Stimulated activated CD8-positive, alpha-beta memory T cell treated with anti-CD3 and anti-CD28 coated beads, Interleukin-12 subunit alpha, Interleukin-12 subunit beta, amount 100 ng/mL, for 1 hour (primary cell): Measurements from ENCODE around the gene HCFC1.

ENCODE experiments used
- DNase-seq: peaks from one replicate; pipeline ENCODE4 v3.0.0-alpha.2; 2020; ENCODE audit warnings: low read depth

The HCFC1 gene

DNA sequence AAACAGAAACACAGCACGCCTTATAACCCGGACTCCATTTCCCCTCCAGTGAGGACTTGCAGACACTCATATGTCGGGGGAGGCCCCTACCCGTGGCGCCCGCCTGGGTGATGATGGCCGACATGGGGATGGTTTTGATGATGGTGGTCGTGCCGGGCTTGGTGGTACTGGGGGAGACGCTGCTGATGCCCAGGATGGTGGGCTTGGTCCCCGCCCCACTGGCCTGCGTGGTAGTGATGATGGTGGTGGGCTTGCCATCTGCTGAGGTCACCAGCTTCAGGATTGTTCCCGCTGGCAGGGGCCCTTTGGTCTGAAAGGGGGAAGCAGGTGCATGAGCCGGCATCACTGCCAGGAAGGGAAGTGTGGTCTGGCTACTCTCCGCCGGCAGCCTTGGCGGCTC is 14.4 kb downstream of the HCFC1 start:
- DNase-seq: no peak

DNA sequence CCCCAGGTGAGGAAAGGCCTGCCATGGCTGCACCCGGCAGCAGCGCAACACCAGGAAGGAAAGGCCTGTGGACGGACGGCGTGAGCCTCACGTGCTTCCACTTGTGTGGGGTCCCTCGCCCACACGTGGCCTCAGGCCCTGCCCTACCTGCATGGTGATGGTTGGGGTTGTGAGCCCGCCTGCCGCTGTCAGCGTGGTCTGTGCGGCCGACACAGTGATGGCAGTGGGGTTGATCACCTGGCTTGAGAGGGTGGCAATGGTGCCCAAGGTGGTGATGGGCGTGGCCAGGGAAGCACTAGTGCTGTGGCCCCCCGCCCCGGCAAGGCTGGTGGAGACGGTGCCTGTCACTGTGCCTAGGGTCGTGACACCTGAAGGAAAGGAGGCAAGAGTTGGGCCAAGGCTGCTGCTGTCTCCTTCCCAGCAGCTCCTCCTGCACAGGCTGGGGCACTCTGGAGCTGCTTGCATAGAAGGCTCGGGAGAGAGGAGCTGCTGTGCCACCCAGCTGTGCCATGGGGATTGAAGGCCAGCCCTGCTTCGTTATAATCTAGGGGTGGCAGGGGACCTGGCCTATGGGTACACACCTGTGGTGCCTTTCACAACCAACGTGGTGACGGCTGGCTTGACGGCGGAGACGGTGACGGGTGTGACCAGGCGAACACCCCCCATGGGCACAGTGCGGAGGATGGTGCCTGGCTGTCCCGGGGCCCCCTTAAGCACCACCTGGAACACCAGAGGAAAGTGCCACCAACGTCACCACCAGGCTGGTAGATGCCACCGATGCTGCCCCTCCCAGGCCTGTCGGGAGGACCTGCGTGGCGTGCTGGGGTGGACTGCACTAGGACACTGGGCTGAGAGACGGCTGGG is 15.3 kb downstream of the HCFC1 start:
- DNase-seq: no peak

DNA sequence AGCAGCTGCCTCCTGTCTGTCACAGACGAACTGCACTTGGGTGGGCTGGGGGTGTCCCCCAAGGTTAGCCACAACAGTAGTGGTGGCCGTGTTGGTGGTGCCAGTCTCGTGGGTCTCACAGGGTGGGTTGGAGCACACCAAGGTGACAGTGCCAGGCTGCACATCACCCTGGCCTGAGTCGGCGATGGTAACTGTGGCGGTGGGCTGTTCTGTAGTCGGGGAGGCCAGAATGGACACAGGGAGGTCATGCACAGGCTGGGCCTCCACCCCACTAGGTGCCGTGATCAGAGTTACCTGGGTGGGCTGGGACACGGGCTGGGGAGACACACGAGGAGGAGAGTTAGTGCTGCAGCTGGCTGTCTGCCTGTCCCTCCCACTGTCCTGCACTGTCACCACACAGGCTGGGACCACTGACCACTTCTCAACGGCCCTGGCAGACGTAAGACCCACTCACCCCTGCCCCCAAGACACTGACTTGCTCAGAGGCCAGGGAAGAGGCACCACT is 16.3 kb downstream of the HCFC1 start:
- no peak for DNase-seq

DNA sequence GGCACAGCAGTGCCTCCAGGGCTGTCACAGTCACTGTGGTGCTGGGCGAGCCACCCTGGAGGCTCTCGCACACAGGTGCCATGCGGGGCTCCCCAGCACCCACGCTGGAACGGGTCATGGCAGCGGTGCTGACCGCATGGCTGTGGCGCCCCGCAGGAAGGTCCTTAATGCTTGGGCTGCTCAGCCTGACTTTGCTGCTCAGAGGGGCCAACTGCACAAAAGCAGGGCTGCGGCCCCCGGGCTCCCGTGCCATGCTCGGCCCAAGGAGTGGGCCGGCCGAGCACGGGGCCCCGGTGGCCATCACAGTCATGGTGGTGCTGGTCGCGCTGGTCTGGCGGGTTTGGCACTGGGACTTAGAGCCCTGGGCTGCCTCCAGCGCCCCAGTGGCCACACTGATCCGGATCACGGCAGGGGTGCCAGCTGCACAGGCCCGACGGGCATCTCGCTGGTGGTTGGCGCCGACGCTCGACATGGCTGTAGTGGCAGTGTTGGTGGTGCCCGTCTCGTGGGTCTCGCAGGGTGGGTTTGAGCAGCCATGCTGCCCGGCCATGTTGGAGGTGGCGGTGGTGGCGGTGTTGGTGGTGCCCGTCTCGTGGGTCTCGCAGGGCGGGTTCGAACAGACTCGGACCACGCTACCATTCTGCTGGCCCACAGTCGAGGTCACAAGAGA is 16.9 kb downstream of the HCFC1 start:
- no peak for DNase-seq

DNA sequence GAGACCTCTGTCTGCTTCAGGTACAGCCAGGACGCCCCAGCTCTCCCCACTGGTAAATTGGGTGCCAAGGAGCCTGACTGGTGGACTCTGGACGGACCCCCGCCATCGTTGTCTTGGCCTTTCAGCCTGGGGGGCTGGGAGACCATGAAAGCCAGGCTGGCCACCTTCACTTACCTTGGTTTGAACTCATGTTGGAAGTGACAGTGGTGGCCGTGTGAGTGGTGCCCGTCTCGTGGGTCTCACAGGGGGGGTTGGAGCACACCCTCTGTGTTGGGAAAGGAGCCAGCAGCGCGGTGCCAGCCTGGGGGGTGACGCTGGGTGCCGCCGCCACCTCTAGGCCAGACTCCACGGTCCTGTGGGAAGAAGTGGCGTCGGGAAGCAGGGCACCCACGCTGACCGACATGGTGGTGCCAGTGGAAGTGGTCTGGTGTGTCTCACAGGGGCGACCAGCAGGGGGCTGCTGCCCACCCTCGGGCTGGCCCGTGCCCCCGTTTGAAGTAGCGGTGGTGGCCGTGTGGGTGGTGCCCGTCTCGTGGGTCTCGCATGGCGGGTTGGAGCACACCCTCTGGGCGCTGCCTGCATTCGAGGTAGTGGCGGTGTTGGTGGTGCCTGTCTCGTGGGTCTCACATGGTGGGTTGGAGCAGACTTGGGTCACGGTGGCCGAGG is 17.6 kb downstream of the HCFC1 start:
- DNase-seq: no peak

DNA sequence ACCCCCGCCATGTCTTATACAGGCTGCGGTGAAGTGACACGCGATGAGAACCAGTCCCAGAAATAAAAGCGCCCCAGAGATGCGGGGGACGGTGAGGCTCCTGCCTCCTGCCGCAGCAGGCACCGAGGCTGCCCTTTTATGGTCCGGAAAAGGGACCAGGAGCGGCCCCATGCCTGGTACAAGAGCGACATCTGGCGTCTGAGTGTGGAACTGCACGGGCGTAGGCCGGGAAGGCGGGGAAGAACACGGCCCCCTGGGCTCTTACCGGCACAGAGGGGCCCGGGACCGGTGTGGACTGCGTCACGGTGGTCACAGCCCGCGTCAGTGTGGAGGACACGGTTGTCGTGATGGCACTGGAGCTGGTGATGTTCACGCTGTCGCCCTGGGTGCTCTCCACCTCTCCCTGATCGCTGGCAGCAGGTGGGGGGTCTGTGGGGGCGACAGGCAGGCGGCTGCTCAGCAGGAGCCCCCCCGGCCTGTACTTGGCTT is 18.2 kb downstream of the HCFC1 start:
- DNase-seq: peak; percentile 57

DNA sequence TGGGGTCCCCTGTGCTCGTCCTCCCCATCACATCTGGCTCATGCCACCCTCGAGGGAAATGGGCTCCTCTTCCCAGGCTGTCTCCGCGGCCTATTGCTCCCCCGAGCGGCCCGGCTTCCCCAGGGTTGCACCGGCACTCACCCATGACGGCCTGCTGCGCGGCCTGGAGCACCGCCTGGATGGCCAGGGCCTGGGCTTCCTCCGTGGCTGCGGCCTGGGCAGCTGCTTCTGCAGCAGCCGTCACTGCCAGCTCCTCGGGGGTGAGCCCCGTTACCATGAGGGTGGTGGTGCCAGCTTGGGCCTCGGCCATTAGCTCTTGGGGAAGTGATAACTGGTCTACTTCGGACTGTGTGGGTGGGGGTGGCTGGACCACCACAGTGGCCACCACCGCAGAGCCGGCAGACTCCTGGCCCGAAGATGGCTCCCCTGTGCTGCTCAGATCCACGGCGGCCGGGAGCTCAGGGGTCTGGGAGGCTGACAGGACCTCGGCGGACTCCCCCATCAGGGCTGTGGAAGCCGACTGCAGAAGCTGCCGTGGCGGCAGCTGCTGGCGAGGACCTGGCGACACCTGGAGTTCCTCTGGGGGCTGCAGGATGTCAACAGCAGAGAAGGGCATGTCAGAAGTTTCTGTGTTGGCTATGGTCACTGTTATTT is 19.1 kb downstream of the HCFC1 start:
- no peak for DNase-seq

DNA sequence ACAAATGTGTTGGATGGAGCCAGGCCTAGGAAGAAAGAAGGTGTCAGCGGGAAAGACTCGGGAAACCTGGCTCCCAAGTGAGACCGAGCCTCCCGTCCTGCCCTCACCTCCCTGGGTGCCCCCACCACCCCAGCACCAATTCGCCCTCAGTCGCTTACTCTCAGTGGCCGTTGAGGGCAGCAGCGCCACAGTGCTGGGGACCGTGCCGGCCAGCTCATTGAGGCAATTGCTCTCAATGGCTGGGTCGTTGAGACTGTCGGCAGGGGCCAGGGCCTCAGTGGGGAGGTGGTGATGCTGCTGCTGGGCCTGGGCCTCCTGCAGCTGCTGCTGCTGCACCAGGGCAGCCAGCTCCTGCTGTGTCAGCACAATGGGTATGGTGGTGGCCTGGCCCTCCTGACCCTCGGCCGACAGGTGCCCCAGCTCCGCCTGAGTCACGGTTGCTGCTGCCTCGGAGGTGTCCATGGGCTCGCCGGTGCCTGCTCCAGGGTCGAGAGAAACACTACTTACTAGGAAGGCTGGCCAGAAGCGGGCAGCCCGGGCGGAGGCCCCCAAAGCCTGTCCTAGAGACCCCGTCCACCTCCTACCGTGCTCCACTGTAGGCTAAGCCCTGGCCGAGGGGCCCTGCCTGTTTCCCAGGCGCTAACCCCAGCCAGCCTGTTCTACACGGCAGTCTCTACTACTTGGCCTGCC is 19.8 kb downstream of the HCFC1 start:
- DNase-seq: no peak

DNA sequence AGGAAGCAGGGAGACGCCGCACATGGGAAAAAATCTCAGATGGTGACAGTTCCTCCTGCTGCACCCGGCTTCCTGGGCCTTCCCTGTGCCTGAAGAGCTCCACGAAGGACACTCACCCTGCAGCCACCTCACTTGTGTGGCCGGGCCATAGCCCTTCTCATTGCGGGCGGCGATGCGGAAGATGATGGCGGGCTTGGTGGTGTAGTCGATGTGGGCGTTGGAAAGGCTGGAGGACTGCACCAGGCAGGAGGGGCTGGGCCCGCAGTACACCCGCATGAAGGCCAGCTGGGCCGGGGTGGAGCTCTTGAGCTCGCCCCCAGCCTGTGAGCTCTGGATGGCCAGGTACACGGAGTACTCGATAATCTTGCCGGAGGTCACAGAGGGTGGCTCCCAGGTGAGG is 21.5 kb downstream of the HCFC1 start:
- no peak for DNase-seq

DNA sequence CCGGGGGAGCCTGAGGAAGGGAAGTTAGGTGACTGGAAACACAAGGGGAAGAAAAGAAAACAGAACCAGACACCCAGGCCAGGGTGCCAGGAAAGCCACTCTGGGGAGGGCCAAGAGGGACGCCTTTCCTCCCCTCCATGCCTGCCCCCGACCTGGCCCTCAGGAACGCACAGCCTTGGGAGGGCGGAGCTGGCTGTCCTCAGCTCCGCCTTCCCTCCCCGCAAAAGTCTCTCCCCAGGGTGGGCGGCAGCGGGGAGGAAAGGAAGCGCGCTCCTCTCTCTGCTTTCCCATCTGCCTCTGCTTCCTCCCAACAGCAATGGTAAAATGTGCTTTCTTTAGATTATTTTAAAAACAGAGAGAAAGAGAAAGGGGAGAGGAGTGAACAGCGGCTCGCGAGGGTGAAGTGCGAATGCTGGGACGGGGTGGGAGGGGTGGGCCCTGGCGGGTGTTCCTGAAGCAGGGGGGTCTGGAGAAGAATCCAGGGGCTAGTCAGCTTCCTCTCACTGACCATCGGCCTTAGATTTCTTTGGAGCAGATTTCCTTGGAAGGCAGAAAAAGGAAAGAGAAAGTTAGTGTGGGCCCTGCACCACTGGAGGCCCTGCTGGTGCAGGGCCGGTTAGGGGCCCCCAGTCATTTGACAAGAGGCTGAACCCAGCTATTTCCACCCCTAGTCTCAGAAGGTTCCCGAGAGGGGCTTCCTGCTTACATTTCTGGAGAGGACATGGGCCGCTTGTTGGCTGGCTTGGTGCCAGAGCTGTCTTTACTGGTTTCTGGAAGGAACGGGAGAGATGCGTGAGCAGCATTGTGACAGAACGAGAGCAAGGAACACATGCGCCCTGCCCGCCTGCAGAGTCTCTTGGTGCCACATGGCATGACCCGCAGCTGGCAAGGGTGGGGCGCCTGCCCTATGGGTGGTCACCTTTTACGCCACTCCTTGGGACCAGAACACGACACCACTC is 22.5 kb downstream of the HCFC1 start:
- DNase-seq: no peak

DNA sequence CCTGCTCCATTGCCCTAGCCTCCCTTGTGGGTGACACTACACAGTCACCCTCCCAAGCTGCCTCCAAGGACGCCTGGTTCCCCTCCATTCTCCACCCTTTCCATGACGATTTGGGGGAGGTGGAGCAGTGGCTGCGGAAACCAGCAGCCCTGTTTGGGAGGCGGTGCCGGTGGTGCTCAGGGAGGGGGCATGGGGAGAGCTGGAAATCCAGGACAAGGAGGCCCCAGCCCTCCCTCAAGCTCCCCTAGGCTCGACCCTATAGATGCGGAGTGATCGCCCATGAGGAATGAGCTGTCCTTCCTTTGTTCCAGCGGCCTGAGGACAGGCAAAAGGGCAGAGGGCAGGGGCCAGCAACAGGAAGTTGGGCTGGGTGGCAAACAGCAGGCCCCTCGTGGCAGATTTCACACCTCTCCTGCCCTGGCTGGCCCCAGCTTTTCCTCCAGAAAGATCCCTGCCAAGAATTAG is 23.6 kb downstream of the HCFC1 start:
- no peak for DNase-seq

DNA sequence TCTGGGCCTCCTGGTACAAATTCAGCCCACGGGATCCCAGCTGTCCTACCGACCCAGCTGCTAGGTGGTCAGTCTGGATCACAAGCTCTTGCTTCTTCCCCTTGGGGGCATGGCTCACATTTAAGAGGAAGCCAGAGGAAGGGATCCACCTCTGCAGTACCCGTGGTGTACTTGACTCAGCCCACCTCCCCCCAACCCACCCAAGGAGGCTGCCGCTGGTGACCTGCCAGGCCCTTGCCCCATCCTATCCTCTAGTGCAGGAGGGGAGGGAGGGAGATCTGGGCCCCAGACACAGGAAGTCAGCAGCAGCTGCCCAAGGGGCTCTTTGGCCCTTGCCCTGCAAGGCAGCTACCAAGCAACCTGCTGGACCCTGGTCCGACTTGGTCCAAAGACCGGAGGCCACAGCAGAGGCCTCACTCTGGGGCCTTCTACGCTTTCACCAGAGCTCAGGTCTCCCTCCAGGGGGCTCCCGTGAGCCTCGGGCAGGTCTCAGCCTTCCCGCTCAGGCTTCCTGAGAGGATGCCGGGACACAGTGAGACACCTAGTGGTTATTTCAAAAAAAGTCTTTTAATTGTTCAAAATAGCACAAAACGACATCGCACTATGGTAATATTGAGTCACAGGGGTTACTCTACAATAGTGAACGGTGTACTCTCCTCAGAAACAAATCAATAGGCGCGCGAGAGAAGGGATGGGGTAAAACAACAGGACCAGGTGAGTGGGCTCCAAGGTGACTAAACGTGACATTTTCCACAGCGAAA is 24.4 kb downstream of the HCFC1 start:
- DNase-seq: peak; percentile 57

DNA sequence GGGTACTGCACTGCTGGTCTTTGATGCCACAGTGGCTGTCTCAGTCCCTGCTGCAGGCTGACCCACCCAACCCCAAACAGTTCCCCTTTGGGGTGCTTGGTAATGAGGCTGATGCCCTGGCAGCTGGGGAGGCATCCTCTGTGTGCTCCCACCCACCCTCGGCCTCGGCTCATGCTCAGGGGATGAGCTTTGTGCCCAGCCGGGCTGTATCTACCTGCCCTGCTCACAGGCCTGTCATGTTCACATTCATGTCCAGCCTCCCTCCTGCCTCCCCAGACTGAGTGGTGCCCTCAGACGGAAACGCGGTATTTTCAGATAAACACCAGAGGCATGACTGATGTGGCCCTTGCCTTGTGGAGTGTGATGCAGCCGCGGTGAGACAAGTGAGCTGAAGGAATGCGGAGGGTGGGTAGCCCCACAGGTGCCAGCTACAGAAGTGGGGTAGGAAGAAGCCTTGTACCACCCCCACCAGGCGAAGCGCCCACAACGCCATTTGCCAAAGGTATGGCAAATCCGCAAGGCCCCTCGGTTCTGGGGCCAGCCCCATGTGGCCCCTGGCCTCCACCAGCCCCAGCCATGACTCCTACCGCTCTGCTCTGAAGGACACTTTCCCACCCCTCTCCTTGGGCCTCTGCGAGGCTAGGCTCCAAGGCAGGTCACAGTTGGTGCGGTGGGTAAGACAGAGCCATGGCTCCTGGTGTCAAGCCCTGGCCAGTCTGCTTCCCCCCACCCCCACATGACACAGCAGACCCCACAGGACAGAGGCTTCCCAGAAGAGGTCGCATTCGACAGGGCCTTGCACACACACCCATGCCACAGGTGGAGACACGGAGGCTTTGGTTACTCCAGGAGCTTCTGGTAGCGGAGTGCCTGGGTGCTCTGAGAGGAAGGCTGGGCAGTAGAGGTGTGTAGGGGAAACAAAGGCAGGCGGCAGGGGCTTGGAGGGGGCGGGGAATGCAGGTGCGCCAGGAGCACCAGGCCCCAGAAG is 25.4 kb downstream of the HCFC1 start:
- DNase-seq: no peak

DNA sequence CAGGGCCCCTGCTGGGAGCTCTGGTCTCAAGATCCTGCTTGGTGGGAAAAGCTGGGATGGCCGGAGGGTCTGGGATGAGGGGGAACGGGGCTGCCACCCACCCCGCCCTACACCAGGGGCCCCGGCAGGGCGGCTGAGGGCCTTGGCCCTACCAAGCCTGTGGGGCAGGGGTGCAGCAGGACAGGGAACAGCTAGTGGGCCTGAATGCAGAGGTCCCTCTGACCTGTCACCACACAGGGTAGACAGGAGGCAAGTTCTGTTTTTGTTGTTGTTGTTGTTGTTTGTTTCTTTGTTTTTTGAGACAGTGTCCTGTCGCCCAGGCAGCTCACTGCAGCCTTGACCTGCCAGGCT is 26.8 kb downstream of the HCFC1 start:
- DNase-seq: no peak

DNA sequence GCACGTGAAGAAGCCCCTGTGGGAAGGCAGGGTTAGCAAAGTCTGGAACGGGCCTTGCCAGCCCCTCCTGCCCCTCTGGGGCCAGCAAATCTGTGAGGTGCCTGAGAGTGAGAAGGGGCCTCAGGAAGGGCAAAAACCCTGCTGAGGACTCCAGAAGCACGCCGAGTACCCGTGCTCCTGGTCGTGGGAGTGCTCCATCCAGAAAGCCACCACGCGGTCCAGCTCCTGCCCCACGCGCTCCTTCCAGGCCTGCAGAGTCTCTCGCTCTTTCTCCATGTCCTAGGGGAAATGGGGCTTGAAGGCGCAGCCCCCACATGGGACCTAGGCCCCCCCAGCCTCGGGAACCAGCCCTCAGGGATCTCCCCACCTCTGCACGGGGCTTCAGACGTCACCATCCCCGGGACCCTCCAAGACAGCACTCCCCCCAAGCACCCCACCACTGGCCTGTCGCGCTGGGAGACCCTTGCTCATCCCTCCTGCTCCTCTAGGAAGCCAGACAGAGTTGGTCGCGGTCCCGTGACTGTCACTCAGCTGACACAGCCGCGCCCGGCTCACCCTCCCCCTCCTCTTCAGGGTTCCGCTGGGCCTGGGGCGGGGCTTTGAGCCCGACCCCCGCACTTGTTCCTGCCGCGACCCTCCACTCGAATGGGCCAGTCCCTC is 27.3 kb downstream of the HCFC1 start, which contains the start of gene RENBP:
RENBP (minus strand) TSS at position 504 of the 660 bp plus-strand sequence; CDS start at position 471, 33 bp downstream.
- no peak for DNase-seq

DNA sequence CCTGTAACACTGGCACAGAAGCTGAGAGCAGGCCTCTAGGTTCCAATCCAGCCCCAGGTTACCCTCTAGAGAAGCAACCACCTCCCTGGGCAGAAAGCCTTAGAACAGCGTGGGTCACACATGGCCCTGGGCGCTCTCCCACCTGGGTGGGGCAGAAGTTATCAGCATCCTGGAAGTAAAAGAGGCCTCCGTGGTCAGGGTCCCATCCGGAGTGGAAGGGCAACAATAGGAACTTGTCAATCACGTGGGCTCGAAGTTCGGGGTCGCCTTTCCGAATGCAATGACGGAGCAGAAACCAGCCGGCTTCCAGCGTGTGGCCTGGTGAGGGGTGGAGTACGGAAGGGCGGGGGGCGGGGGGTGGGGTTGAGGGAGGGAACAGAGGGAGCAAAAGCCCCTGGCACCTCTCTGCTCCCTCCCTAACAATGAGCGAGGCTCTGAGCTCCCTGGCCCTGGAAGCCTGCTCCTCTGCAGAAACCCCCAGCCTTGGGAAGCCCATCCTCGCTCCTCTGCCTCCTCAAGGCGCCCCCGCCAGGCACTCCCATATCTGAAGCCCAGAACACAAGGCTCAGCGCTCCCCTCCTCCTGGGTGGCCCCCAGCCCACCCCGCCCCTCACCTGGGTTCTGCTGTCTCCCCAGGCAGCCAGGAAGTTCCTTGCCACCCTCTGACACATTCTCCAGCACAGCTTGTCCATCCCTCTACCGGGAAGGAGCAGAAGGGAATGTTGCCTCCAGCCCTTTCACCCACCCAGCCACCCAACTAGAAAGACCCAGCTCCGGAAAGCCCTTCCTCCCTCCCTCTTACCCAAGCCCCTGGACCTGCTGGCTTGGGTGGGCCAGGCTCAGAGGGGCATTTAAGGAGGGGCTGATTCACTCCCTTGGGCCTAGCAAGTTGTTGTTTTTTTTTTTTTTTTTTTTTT is 30.0 kb downstream of the HCFC1 start:
- DNase-seq: no peak

DNA sequence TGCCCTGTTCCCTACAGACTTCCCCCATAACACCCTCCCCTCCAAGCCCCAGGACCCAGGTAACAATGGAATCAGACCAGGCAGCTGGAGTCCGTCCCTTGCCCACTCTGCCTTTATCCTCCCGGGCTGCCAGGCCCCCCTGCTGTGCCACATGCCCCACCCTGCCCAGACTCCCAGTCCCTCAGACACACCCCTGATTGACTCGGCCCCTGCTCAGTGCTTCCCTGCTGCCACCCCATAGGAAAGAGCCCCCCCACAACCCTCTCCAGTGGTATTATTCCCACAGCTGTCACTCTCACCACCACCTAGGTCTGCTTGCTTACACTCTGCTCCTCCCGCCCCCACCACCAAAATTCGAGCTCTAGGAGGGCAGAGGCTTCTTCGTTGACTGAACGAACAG is 32.0 kb downstream of the HCFC1 start:
- DNase-seq: no peak
